OCI-LY1 (cell line): ENCODE results near the gene MYO5C.

Source experiments
- H2AFZ ChIP-seq: fragments of 200-600 bp; sonication (generic), shearing (Covaris generic); 2 replicates; pipeline ENCODE4 v1.6.0; 2014; ENCODE audit warnings: antibody characterized with exemption, mild to moderate bottlenecking, low read length
- H3F3A ChIP-seq: fragments of 200-600 bp; sonication (generic), shearing (Covaris generic); 2 replicates; pipeline ENCODE4 v1.6.0; 2014; ENCODE audit warnings: mild to moderate bottlenecking, antibody characterized with exemption, low read length, moderate library complexity; ENCODE audit not compliant: insufficient read depth
- H3K27ac ChIP-seq: fragments of 200-600 bp; sonication (generic); 2 replicates; pipeline ENCODE4 v1.5.1; 2014; ENCODE audit warnings: low read length, mixed run types, mild to moderate bottlenecking, low read depth; ENCODE audit not compliant: poor library complexity, severe bottlenecking
- H3K27me3 ChIP-seq: fragments of 200-600 bp; sonication (generic); 2 replicates; pipeline ENCODE4 v1.6.0; 2014; ENCODE audit warnings: antibody characterized with exemption, mild to moderate bottlenecking, low read length, moderate library complexity; ENCODE audit not compliant: insufficient read depth
- H3K36me3 ChIP-seq: fragments of 200-600 bp; sonication (generic); 2 replicates; pipeline ENCODE4 v1.6.1; 2014; ENCODE audit warnings: mild to moderate bottlenecking, antibody characterized with exemption, low read length, moderate library complexity, mixed read lengths; ENCODE audit not compliant: insufficient read depth
- H3K4me1 ChIP-seq: fragments of 200-600 bp; sonication (generic); 2 replicates; pipeline ENCODE4 v1.5.1; 2014; ENCODE audit warnings: mild to moderate bottlenecking, low read length, moderate library complexity; ENCODE audit not compliant: insufficient read depth, severe bottlenecking
- H3K4me2 ChIP-seq: fragments of 200-600 bp; sonication (generic), shearing (Covaris generic); 2 replicates; pipeline ENCODE4 v1.6.1; 2014; ENCODE audit warnings: low read length
- H3K4me3 ChIP-seq: fragments of 200-600 bp; sonication (generic); 2 replicates; pipeline ENCODE4 v1.5.1; 2014; ENCODE audit warnings: low read length, low read depth, mild to moderate bottlenecking, mixed read lengths; ENCODE audit not compliant: poor library complexity, severe bottlenecking
- H3K79me2 ChIP-seq: fragments of 200-600 bp; shearing (Covaris generic); 2 replicates; pipeline ENCODE4 v1.6.1; 2016; ENCODE audit warnings: mixed run types, low read length, mixed read lengths; ENCODE audit not compliant: insufficient read depth
- H3K9ac ChIP-seq: fragments of 200-600 bp; sonication (generic), shearing (Covaris generic); 2 replicates; pipeline ENCODE4 v1.6.1; 2014; ENCODE audit warnings: mild to moderate bottlenecking, low read length, mixed read lengths
- H3K9me2 ChIP-seq: fragments of 200-600 bp; sonication (generic), shearing (Covaris generic); 2 replicates; pipeline ENCODE4 v1.6.1; 2014; ENCODE audit warnings: low read depth, mild to moderate bottlenecking, low read length, mixed read lengths
- H3K9me3 ChIP-seq: fragments of 200-600 bp; shearing (Covaris generic); 2 replicates; pipeline ENCODE4 v1.6.1; 2014; ENCODE audit warnings: low read length, mixed read lengths
- H4K20me1 ChIP-seq: fragments of 200-600 bp; sonication (generic), shearing (Covaris generic); 2 replicates; pipeline ENCODE4 v1.6.0; 2016; ENCODE audit warnings: mild to moderate bottlenecking, low read length; ENCODE audit not compliant: insufficient read depth
- EZH2 ChIP-seq: fragments of 200-600 bp; sonication (generic), shearing (Covaris generic); IDR thresholded peaks from 2 replicates; pipeline ENCODE4 v1.8.0; 2017; ENCODE audit warnings: borderline replicate concordance, mixed run types, mild to moderate bottlenecking, antibody characterized with exemption, low read length, moderate library complexity, mixed read lengths
- TF ChIP-seq, protein P1 (sequence below): fragments of 200-600 bp; sonication (generic), shearing (Covaris generic); IDR thresholded peaks from 2 replicates; pipeline ENCODE4 v1.5.1; 2017; ENCODE audit warnings: mild to moderate bottlenecking, antibody characterized with exemption, low read length, moderate library complexity, mixed read lengths

Gene MYO5C

DNA sequence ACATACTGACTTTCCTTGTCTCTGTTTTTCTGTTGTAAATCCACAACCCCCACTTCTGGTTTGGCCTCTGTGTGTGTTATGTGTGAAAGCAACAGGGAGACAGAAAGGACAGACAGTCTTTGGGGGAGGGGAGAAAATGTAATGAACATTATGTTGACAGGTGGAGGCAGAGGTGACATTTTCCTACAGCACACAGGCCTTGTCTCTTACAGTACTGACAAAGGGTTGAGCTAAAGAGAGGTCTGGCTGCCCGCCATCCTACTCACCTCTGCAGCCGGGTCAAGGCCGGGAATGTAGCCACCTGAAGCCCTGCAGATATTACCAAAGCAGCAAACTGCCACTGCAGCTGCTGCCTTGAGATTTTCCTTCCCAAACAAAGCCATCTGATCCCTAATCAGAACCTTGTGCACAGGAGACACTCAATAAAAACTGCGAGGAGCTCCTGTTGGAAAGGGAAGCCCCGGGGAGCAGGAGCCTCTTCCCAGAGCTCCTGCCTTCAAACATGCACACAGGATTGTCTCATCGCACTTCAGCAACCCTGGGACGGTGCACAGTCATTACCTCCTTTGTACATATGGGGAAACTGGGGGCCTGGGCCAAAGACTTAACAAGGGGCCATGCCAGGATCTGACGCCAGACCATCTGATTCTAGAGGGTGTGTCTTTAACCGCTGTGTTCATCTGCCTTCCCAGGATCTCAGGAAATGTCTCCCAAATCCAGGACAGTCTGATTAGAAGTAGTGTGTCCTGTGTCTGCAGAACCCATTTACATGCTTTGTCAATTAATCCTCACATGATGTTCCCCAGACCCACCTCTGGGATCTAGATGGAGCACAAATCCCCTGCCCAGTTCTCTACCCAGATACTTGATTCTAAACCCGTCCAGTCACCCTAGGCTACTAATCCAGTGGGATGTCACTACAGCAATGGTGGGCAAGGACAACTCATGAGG, 14.2 kb downstream of the MYO5C start:
- Histone ChIP-seq H3K9me3 (no peaks in the 10 kb centered on the region), H3K4me1 (peaks cover 6% of the 10 kb centered on the region), H3K4me3 (no peak overlapping the region), H3K36me3 (no peaks in the 10 kb centered on the region), H3K27ac (no peak overlapping the region), H3K27me3 (no peaks in the 10 kb centered on the region), H3K79me2 (no peaks in the 10 kb centered on the region), H3K4me2 (no peak overlapping the region), H3K9me2 (no peaks in the 10 kb centered on the region), H4K20me1 (no peaks in the 10 kb centered on the region), H3K9ac (no peak overlapping the region), H2AFZ (no peak overlapping the region), H3F3A (no peaks in the 10 kb centered on the region)
- TF ChIP-seq, protein P1, sequence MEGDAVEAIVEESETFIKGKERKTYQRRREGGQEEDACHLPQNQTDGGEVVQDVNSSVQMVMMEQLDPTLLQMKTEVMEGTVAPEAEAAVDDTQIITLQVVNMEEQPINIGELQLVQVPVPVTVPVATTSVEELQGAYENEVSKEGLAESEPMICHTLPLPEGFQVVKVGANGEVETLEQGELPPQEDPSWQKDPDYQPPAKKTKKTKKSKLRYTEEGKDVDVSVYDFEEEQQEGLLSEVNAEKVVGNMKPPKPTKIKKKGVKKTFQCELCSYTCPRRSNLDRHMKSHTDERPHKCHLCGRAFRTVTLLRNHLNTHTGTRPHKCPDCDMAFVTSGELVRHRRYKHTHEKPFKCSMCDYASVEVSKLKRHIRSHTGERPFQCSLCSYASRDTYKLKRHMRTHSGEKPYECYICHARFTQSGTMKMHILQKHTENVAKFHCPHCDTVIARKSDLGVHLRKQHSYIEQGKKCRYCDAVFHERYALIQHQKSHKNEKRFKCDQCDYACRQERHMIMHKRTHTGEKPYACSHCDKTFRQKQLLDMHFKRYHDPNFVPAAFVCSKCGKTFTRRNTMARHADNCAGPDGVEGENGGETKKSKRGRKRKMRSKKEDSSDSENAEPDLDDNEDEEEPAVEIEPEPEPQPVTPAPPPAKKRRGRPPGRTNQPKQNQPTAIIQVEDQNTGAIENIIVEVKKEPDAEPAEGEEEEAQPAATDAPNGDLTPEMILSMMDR = no peak
- no peak for TF ChIP-seq EZH2

DNA sequence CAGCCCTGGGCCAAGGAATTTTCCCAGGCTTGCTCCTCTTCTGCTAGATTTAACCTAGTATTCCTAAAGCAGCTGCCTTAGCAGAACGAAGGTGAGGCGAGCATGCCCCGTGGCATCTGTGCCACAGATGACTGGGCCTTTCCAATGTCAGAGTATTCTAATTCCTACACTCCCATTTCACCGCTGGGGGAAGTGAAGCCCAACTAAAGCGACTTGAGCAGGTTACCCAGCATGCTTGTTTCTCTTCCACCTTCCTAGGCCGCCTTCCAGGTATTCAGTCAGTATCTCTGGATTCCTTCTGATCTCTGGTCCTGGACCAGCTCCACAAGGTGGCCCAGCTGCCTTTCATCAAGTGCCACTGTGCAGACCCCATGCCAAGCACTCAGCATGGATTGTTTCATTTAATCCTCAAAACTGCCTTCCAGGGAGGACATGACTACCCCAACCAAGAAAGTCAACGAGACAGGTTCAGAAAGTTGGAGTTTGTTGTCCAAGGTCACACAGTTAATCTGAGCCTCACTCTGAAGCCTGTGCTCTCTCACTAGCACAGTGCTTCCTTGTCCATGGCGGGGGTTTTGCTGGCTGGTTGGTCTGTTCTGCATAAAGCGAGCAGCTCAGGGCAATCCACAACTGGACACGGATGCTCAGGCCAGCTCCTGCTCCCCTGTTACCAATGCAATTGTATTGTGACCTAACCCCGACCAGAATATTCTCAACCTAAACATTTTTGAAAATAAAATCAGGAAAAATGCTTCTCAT, 15.1 kb downstream of the MYO5C start:
- H3K4me1 ChIP-seq = peaks cover 6% of the 10 kb centered on the region
- no peak overlapping the region for H2AFZ ChIP-seq
- TF ChIP-seq, protein P1 = no peak
- TF ChIP-seq EZH2 = no peak
- no peaks in the 10 kb centered on the region for H3K27me3 ChIP-seq
- H3K9me3 ChIP-seq = no peaks in the 10 kb centered on the region
- H3K4me2 ChIP-seq = no peak overlapping the region
- no peak overlapping the region for H3K27ac ChIP-seq
- no peaks in the 10 kb centered on the region for H4K20me1 ChIP-seq
- H3K36me3 ChIP-seq = no peaks in the 10 kb centered on the region
- no peaks in the 10 kb centered on the region for H3K79me2 ChIP-seq
- no peak overlapping the region for H3K4me3 ChIP-seq
- no peak overlapping the region for H3K9ac ChIP-seq
- no peaks in the 10 kb centered on the region for H3F3A ChIP-seq
- no peaks in the 10 kb centered on the region for H3K9me2 ChIP-seq

DNA sequence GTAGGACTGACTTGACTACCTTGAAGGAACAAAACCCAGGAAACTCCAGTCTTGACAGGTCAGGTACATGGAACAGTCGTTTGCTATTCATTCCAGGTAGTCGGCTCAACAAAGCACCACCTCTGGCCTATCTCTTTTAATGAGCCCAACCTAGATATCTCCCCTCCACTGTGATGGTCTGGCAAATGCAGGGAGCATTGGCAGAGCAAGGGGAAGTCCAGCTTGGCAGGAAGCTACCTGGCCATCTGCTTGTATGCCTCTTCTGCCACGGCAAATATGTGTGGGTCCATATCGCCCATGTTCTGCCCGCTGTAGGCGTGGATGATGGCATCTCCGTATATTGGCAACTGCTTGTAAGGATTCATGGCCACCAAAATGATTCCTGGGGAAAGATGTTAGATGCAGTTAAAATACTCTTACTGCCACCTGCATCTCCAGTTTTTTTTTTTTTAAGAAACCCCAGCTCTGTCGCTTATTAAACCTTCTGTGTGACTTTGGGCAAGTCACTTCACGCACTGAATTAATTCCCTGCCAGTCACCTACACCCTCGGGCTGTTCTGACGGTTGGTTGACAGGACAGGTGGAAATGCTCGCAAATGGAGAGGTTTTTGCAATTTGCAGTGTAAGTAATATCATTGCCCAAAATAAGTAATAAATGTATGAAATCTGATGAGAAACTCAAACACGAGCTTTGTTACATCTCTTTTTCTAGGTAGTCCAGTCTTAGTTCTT, 16.8 kb downstream of the MYO5C start:
- Histone ChIP-seq H2AFZ (no peak overlapping the region), H3K27me3 (peaks cover 2% of the 10 kb centered on the region; the same call in 1 of the 2 replicates), H3K27ac (no peak overlapping the region), H3K9me3 (no peaks in the 10 kb centered on the region), H3K9me2 (no peaks in the 10 kb centered on the region), H3K9ac (no peak overlapping the region), H3K4me3 (no peak overlapping the region), H3K4me2 (no peak overlapping the region), H3K36me3 (no peaks in the 10 kb centered on the region), H3K4me1 (peaks cover 6% of the 10 kb centered on the region), H4K20me1 (no peaks in the 10 kb centered on the region), H3F3A (no peaks in the 10 kb centered on the region), H3K79me2 (no peaks in the 10 kb centered on the region)
- TF ChIP-seq, protein P1 = no peak
- no peak for TF ChIP-seq EZH2
